NK-92 treated with Interleukin-12 subunit alpha and Interleukin-12 subunit beta, amount 100 ng/mL, for 24 hours (cell line): ENCODE data around the gene MYL7.
"Not testable (repeated sequence)": the region's sequence is repeated elsewhere in the genome, so short reads cannot be mapped to it uniquely, and the experiment has no call there.

Experiments
- DNase-seq: peaks from one replicate; lab custom pipeline; 2025; lab: John Stamatoyannopoulos, UW

The MYL7 gene

GRCh38 chr7:44171901-44172300 lies 30.8 kb upstream of the MYL7 start:
- DNase-seq: not testable (repeated sequence)

GRCh38 chr7:44167920-44168319 lies 26.8 kb upstream of the MYL7 start:
- DNase-seq: no peak

GRCh38 chr7:44163591-44163990 lies 22.5 kb upstream of the MYL7 start:
- no peak for DNase-seq

- no peak for DNase-seq
These were observed 21.8 kb upstream of the MYL7 start for GRCh38 chr7:44162785-44163395.

- DNase-seq: no peak
These were observed 21.0 kb upstream of the MYL7 start for GRCh38 chr7:44162179-44162578.

GRCh38 chr7:44161371-44161770 lies 20.2 kb upstream of the MYL7 start:
- no peak for DNase-seq

- no peak for DNase-seq
These were observed 18.9 kb upstream of the MYL7 start for GRCh38 chr7:44159824-44160630.

- DNase-seq: no peak
These were observed 17.9 kb upstream of the MYL7 start for GRCh38 chr7:44158873-44159631.

- DNase-seq: no peak
These were observed 17.2 kb upstream of the MYL7 start for GRCh38 chr7:44158096-44158872.

GRCh38 chr7:44157116-44158080 lies 16.3 kb upstream of the MYL7 start:
- DNase-seq: no peak

GRCh38 chr7:44156453-44157010 lies 15.4 kb upstream of the MYL7 start:
- DNase-seq: no peak

- no peak for DNase-seq
These were observed 14.4 kb upstream of the MYL7 start for GRCh38 chr7:44155191-44156185.

- no peak for DNase-seq
These were observed 13.6 kb upstream of the MYL7 start for GRCh38 chr7:44154703-44155102.

- no peak for DNase-seq
These were observed 12.8 kb upstream of the MYL7 start for GRCh38 chr7:44153948-44154335.

GRCh38 chr7:44152971-44153947 lies 12.1 kb upstream of the MYL7 start:
- DNase-seq: no peak

GRCh38 chr7:44151956-44152355 lies 10.8 kb upstream of the MYL7 start:
- DNase-seq: no peak

GRCh38 chr7:44150966-44151941 lies 10.1 kb upstream of the MYL7 start:
- no peak for DNase-seq
